GM10248 (cell line): ENCODE results near the gene LPAR3.

Experiments used
- CTCF ChIA-PET: fragments of 300-600 bp; sonication (Branson Sonifier 250); formaldehyde crosslinking; extraction: SDS; loops from one replicate; lab custom pipeline; 2021; ENCODE audit warnings: antibody characterized with exemption; lab: Yijun Ruan, JAX
- POLR2A ChIA-PET: fragments of 350-650 bp; sonication (Branson Sonifier 250); formaldehyde crosslinking; extraction: SDS; loops from one replicate; lab custom pipeline; 2020; ENCODE audit warnings: antibody characterized with exemption; lab: Yijun Ruan, JAX
- DNase-seq: peaks from one replicate; pipeline ENCODE4 v3.0.0; 2012; ENCODE audit errors: extremely low spot score
- TF ChIP-seq, protein P1 (sequence below): IDR thresholded peaks from 2 replicates; pipeline ENCODE4 v1.5.1; 2012; ENCODE audit warnings: mild to moderate bottlenecking, low read depth; ENCODE audit errors: extremely low read depth, missing control alignments, control extremely low read depth

The LPAR3 gene

GRCh38 chr1:84836145-84836544 lies 56.9 kb downstream of the LPAR3 start:
- no peak for DNase-seq
- ChIA-PET POLR2A (no interaction called here), CTCF (no interaction called here)
- TF ChIP-seq, protein P1, sequence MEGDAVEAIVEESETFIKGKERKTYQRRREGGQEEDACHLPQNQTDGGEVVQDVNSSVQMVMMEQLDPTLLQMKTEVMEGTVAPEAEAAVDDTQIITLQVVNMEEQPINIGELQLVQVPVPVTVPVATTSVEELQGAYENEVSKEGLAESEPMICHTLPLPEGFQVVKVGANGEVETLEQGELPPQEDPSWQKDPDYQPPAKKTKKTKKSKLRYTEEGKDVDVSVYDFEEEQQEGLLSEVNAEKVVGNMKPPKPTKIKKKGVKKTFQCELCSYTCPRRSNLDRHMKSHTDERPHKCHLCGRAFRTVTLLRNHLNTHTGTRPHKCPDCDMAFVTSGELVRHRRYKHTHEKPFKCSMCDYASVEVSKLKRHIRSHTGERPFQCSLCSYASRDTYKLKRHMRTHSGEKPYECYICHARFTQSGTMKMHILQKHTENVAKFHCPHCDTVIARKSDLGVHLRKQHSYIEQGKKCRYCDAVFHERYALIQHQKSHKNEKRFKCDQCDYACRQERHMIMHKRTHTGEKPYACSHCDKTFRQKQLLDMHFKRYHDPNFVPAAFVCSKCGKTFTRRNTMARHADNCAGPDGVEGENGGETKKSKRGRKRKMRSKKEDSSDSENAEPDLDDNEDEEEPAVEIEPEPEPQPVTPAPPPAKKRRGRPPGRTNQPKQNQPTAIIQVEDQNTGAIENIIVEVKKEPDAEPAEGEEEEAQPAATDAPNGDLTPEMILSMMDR = no peak

DNA sequence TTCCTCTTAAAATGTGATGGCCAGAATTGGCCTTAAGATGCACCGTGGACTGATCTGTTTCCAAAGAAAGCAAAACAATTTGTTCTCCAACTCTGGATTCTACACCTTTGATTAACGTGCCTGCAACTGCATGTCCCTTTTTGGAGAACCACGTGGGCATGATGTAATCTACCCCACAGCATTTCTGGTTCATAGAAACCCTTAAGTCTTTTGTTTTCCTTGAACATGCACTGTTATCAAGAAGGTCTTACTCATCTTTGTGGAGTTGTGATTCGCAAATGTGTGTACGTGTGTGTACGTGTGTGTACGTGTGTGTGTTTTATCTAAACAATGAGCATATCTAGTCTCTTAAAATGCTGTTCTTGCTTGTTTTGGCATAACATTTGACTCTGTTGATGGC lies 57.8 kb downstream of the LPAR3 start:
- TF ChIP-seq, protein P1 = no peak
- ChIA-PET CTCF (interaction anchor here (1.3 kb wide), 1 partner anchor 9 kb away, joined by 3 read pairs; no protein-coding TSS in a partner anchor), POLR2A (no interaction called here)
- no peak for DNase-seq

- ChIA-PET CTCF (interaction anchor here (1.3 kb wide), 1 partner anchor 9 kb away, joined by 3 read pairs; no protein-coding TSS in a partner anchor), POLR2A (no interaction called here)
- DNase-seq = no peak
- TF ChIP-seq, protein P1 = no peak
These were observed 58.5 kb downstream of the LPAR3 start for GRCh38 chr1:84834419-84835064.

DNA sequence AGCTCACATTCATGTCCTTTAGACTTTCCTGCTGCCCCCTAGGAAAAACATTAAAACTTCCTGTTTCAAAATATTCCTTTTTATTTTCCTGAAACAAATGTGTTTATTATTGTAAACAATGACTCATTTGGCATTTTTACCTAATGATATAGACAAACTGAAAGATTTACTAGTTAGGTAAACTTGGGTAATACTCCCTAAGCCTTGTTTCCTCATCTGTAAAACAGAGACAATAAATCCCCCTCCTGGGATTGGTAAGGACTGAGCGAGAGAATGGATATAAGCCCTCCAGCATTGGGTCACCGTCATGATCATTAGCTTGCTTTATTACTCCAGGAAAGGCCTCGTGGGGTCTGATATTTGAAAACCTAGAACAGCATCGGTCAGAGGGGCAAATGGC lies 59.8 kb downstream of the LPAR3 start:
- TF ChIP-seq, protein P1 = no peak
- ChIA-PET CTCF (interaction anchor here (1.4 to 1.6 kb wide), 2 partner anchors 14 to 61 kb away, joined by 3 to 5 read pairs; no protein-coding TSS in a partner anchor), POLR2A (no interaction called here)
- no peak for DNase-seq

GRCh38 chr1:84830136-84830535 lies 62.9 kb downstream of the LPAR3 start:
- POLR2A ChIA-PET = no interaction called here
- TF ChIP-seq, protein P1 = no peak
- CTCF ChIA-PET = no interaction called here
- no peak for DNase-seq

GRCh38 chr1:84827976-84828375 lies 65.0 kb downstream of the LPAR3 start:
- CTCF ChIA-PET = interaction anchor here (0.8 to 1.9 kb wide), 3 partner anchors 12 to 20 kb away, joined by 3 to 5 read pairs (median 3); no protein-coding TSS in a partner anchor
- POLR2A ChIA-PET = no interaction called here
- no peak for DNase-seq

More at GRCh38 chr1:84827976-84828375, 65.0 kb downstream of the LPAR3 start:
- TF ChIP-seq, protein P1 = no peak
